Occipital lobe (tissue), 2 donors: ENCODE results near the gene FBXL7. TPM values are rescaled to one million over a fixed set of nuclear protein-coding genes. Genes with fewer than 3 reads are reported as not detected.

Source experiments
- DNase-seq: peaks from one replicate; lab custom pipeline; 2025; lab: John Stamatoyannopoulos, UW
- total RNA-seq: library from RNA; depleted of rRNA; stranded (reverse); fragments of >200 nt; gene quantifications from one replicate; pipeline ENCODE4 v1.2.3, GENCODE V29; 2014

Gene FBXL7
- total RNA-seq, 1 donor from 2014 or later = 3.0 TPM

DNA sequence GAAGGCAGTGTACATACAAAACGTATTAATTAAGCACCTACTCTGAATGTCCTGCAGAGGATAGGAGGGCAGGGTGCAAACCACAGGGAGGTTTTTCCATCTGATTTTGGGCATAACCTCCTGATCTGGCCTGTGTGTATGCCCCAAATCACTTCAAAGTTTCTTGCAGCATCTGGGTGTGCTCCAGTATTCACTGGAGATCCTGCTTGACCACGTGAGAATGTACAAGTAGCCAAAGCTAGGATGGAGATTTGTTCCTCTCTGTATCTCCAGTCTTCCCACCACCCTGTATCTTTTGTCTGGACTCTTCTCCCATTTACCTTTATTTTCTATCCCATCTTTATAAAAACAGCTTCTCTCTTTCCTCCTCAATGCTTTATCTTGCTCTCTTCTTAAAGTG lies 207.7 kb downstream of the FBXL7 start:
- no peak for DNase-seq

DNA sequence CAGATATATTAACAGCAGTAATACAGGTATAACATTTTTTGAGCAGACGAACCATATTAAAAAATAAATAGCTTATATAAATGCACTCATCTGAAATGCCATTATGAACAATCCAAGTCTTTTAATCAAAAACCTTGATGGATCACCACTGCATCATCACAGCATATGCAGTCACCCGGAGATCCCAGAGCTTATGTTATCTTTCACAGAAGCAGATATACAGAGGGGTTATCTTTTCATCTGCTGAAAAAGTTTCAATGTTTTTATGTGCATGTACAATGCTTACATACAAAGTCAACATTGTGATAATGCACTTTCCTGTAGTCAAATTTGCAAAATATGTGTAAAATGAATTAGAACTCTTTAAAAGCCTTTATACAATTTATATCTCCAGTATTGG lies 211.9 kb downstream of the FBXL7 start:
- DNase-seq = no peak

DNA sequence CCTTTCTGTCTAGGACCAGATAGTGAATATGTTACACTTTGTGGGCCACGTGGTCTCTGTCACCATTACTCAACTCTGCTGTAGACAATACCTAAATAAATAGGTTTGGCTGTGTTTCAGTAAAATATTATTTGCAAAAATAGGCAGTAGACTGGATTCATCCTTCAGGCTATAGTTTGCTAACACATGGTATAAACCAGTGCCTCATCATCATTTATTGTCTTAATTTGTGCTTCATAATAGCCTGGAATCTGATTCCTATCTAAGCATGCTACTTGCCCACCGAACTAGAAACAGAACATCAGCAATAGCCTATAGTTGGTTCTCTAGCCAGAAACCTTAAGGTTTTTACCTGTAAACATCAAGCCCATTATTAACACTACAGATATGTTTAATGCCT lies 215.6 kb downstream of the FBXL7 start:
- no peak for DNase-seq

DNA sequence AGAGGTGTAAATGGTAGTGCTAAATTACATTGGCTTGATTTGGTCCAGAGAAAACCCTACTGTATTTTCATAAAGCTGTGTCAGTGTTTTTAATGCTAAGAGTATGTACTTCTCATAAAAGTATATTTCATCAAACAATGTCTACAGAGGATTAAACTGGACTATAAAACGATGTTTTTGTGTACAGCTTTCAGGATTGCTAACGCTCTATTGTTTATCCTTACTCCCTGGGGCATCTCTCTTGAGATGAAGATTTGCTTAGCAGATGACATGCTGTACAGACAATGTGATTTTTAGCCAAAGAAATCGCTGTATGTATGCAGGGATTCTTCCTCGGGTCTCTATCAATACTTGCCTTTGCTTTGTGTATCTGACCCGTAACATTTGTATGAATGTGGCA lies 216.0 kb downstream of the FBXL7 start:
- DNase-seq = no peak

DNA sequence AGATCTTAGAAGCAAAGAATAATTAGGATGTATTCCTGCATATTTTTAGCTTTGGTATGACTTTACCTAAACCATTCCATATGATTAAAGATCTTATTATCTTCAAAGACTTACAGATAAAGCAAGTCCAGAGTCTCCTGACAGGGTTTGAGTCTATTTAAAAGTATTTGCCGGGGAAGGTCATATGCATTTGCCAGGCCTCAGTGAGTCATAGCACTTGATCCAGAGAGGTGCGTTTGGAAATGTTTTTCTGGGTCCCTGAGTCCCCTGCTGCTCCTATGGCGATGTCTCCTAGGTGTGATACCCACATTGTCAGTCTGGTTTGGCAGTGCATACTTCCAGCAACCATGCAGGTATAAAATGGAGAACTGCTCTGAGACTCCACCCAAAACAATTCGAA lies 217.0 kb downstream of the FBXL7 start:
- DNase-seq = no peak

DNA sequence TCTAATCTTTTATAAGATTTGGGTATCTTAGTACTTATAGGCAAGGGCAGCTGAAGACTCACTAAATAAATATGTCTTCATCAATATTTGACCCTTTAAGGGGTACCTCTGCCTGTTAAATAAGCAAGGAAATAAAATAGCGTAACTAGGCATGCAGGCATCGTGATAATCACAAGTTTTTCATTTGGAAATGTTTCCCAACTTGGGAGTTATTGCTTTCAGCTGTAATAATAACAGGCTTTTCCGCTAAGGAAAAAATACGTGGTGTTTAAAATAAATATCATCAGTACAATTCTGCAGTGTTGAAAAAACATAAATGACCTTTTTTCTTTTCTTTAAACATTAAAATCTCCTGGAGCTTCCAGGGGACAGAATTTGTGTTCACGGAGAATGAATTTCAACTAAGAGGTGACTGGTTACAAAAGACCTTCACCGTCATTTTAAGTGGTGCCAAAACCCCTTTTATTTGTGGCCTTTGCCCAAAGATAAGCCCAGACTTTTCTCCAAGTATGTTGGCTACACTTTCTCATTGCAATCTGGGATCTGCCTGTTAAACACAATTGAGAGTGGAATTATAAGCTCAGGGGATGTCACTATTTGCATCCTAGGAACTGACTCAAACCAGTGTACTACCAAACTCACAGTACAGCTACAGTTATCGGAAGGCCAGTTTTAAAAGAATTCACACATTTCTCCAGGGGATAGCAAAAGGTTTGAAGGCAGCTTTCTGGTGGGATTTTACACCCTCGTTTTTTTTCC lies 218.6 kb downstream of the FBXL7 start:
- no peak for DNase-seq

DNA sequence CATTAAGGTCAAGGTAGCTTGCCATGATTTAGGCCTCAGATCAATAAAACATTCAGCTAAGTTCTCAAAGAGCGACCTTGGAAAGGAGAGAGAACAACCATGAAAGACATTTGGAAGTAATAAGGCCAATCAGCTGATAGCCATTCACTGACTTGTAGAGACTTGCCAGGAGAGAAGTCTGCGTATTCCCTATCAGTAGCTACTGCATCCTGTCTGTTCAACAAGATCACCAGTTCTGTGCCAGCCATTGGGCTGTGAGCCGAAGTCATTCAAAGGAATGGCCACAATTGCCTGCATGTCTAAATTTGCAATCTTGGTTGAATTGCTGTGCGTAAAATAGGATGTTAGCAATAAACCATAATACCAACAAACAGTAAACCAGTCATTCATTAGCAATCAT lies 219.8 kb downstream of the FBXL7 start:
- DNase-seq = no peak

DNA sequence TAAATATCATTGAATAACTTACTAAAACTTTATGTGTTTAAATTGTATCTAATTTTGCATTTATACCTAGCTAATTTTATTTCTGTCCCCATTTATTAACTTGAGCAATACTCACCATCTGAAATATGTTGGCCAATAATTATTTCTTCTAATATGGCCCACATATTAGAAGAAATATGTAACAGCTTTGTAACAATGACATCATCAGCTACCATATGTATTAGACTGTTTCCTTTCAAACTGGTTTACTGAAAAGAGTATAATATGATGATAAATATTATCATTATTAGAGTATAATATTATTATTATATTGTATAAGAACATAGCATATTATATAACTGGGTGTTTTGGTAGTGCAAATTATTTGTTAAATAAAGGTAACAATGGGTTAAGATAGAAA lies 220.5 kb downstream of the FBXL7 start:
- no peak for DNase-seq

DNA sequence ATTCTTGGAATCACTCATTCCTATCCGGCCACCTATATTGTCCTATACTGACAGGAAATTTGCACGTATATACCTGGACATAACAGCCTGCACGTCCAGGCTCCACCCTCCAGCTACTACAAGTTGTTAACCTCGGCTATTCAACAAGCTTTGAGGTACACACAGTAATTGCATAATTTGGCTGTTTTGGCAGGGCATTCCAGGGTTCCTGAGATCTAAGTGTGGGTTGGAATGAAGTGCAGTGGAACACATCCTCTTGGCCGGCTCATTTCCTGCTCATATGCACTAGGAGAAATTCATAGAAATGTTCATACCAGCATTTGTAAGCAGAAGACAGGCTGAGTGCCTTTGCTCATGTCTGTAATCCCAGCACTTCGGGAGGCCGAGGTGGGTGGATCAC lies 222.3 kb downstream of the FBXL7 start:
- no peak for DNase-seq

DNA sequence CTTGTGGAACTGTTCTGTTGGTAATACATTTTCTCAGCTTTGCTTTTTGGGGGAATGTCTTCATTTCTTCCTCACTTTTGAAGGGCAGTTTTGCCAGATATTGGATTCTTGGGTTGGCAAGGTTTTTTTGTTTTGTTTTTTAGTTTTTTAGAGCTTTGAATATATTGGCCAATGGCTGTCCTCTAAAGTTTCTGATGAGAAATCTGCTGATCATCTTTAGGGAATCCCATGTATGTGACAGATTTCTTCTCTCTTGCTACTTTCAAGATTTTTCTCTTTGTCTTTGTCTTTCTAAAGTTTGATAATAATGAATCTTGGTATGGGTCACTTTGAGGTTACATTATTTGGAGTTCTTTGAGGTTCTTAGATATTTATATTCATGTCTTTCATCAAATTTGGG lies 227.4 kb downstream of the FBXL7 start:
- DNase-seq = no peak

DNA sequence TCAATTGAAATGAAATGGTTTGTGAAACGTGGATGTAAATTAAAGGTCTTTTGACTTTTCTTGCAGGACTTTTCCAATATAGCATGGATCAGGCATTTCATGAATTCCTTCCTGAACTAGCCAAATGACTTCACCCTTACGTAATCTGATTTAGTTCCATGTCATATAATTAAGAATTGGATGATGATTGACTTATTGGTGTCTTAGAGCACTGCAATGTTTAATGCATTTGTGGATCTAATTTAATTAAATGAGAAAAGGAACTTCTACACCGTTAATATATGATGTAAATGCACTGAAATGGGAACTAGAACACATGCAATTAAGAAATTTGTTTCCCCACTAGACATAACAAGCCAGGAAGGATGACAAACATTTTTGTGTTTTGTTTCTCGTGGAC lies 228.8 kb downstream of the FBXL7 start:
- DNase-seq = no peak

DNA sequence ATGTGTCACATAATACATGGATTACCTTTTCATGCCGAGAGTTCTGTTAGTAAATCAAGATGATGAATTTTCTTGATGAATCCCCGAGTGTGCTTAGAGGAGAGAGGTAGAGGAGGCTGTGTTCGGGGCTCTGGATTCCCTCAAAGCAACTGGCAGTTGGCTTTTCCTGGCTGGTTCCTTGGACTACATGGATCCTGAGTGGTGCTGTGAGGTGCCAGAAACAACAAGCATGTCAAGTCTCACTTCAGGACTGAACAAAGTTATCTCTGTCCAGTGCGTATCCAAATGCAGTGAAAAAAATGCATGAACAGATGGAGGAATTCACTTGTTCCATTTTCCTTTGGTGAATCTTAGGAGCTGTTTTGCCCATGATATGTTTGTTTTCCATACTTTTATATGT lies 231.7 kb downstream of the FBXL7 start:
- no peak for DNase-seq

DNA sequence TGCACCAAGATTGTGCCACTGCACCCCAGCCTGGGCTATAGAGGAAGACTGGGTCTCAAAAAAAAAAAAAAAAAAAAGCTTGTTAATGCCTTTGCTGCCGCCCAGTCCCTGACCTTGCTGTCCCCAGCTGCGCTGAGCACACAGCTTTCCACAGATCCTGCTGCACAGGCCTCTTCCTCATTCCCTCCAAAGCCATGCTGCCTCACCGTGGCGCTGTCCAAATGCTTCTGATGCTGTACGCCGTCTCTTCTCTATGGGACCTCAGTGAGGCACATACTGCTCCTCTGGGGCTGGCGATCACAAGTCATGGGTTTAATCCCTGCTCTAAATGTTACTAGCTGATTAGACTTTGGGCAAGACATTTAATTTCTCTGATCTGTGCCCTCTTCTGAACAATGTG lies 234.1 kb downstream of the FBXL7 start:
- DNase-seq = no peak

DNA sequence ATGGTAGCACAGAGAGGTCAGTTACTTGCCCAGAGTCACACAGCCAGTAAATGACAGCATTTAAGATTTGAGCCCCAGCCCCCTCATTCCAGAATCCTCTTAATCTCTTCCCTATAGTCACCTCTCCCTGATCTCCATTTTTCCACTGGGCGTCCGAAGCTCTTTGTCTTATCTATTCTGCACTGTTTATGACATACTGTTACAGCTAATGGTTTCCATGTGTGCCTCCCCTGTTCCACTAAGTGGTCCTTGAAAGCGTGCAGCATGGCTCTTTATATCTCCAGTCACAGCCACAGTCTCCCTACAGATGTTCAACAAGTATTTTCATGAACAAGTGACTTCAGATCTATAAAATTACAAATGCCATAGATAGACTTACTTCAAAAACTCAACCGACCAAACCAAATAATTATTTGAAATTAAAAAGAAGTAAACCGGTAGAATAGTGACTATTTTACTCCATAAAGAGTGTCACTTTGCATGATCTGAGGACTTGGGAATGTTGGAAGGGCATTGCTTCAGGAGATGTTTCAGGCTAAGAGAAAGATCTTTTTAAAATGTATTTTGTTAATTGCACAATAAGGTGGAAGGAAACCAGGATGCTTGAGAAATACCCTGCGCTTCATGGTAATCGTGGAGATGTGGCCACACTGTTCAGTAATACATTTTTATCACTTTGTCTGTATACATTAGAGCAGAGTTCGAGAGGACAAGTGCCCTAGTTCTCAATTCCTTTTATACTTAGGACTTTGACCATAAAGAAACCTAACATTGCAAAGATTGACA lies 237.2 kb downstream of the FBXL7 start:
- DNase-seq = no peak

DNA sequence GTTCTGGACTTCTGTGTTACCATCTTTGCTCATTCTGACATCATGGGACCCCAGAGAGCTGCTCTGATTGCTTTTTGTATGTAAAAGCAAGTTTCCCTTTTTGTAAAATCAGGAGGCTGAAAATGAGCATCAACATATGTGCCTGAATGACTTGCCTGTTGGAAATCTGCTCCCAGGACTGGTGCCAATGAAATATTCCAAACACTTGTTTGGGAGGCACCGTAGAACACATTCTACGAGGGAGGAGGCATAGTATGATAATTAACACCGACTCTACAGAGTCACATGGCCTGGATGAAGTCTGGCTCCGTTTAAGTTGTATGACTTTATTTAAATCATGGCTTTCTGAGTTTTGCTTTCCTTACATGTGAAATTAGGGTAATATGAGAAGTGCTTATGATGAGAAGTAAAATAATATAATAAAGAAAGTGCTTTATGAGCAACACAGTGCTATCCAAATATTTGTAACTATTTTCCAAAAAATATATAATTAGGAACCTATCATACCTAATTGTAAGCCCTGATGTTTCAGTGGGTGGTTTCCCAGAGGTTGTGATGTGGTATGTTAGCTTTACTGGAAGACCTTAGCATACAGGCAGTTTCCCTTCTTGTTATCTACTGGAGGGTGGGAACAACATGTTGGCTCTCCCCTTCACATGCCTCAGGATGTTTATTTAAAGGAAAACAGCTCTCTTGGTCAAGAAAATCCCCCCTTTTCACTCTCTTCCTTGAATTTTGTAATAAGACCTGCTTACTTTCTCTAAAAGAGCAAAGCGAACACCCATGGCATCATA lies 238.1 kb downstream of the FBXL7 start:
- DNase-seq = no peak

DNA sequence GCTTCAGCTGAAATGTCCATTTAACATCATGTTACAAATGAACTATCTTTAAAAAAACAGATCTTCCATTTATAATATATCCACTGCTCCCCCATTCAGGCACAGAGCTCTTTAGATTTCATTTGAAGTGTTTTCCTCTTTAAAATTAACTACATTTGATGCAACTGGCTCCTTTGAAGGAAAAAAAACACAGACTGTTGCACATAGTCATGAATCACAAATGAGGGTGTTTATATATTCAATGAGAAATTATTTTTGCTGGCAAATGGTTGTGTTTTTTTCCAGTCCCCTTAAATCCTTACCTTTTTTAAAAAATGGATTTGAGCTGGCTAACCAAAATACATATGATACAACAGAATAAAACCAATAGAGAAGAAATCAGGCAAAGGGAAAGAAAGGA lies 240.4 kb downstream of the FBXL7 start:
- no peak for DNase-seq

DNA sequence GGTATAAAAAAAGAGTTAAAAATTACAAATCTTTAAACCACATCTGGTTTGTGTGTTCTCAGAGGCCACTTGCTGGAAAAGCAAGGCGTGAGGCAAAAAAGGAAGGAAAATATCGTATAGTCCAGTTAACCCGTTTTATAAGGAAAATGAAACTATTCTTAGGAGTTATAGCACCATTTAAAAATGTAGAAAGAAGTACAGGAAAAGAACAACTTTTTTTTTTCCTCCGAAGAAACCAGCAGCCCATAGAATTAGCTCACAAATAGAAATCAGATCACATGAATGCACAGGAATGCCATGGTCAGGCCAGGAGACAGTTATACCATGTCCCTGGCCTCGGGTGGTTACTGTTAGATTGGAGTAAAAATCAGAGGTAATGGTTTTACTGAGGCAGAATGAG lies 241.6 kb downstream of the FBXL7 start:
- DNase-seq = no peak

DNA sequence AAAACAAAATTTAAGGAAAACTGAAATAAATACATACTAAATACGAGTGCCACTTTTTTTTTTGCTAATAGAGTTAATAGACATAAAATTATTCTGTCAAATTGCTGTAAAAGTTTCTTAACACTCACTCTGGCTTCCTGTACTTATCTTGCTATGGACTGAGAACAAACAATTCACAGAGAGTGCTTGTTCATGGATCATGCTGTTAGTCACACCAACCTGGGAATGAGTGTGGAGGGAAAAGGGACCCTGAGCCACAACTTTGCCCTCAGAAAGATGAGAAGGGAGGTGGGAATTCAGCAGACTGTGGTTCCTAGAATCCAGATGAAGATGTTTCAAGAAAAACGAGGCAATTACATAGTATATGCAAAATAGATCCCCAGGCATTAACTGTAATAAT lies 246.9 kb downstream of the FBXL7 start:
- no peak for DNase-seq

DNA sequence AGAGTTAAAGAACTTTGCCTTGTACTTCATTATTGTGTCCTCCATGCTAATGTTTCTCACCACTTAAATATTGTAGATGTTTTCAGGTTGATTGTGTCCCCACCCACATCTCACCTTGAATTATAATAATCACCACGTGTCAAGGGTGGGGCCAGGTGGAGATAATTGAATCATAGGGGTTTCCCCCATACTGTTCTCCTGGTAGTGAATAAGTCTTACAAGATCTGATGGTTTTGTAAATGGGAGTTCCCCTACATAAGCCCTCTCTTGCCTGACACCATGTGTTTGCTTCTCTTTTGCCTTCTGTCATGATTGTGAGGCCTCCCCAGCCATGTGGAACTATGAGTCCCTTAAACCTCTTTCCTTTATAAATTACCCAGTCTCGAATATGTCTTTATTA lies 248.3 kb downstream of the FBXL7 start:
- no peak for DNase-seq

DNA sequence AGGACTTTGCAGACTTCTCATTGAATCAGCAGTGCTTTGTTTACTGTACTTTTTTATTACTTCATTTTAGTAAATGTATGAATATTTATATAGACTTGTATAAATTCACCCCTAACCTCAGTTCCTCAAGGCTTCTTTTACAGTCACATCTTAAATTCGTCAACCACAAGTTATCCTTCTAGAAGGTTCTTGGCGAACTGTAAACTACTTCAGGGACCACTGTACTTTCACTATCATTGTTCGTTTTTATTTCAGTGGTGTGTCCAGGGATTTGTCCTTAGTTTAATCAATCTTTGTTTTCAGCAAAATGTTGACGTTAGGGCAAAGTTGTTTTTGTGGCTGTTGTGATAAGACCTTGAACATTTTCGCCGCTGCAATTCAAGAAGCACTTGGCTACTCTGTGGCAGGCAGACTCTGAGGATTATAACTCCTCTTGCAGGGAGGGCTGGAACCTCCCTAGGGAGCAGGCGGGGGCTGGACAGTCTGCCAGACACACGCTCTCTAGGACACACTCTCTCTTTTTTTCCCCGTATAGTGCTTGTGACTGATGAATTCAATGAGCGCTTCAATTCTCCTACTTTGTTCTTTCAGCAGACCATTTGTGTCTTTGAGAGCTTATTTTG lies 252.8 kb downstream of the FBXL7 start:
- DNase-seq = no peak

DNA sequence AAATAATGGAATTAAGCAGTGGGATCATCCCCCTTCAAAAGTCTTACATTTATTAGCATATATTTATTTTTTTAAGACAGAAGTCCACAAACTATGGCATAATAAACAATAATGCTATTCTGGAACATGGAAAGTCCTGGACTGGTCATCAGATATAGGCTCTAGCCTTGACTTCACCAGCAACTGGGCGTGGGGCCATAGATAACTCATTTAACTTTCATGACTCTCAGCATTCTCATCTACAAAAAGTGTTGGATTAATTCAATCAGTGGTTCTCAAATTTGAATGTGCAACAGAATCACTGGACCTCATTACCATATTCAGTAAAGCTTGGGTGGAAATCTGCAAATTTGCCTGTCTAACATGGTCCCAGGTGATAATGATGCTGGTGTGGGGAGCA lies 253.8 kb downstream of the FBXL7 start:
- no peak for DNase-seq

DNA sequence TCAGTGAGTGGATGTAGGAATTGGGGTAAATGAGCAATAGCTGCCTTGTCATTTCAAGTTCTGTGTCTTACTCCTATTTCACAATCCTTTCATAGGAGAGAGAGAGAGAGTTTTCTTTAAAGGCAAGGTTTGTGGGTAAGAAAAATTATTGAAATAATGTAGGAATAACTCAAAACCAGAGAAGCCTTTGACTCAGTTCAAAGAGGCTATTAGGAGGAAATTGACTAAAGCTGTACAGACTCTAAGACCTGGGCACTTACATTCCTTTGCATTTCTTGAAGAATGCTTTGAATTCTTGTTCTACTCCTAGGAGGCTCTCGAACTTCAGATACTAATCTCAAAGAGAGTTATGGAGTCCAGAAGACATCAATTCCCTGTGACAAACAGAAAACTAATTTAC lies 257.1 kb downstream of the FBXL7 start:
- no peak for DNase-seq
